GM12878 (cell line): ENCODE measurements around the gene SLC10A4. TPM values are rescaled to one million over a fixed set of nuclear protein-coding genes. Genes with fewer than 3 reads are reported as not detected.

Experiments used
- ATAC-seq: fragments of 200-7000 bp; cut with Tn5 transposase; 3 replicates; pipeline ENCODE4 v1.9.1; 2020; ENCODE audit warnings: mild to moderate bottlenecking, moderate library complexity
- BruUV-seq: library from RNA; stranded (reverse); fragments of 400-500 nt; replicated peaks from 2 replicates; lab custom pipeline; 2021; lab: Mats Ljungman, UMichigan
- CTCF ChIA-PET: fragments of 300-600 bp; sonication (Branson Sonifier 250); formaldehyde crosslinking; extraction: SDS; loops from one replicate; lab custom pipeline; 2021; ENCODE audit warnings: inconsistent platforms; lab: Yijun Ruan, JAX
- POLR2A ChIA-PET: fragments of 350-600 bp; formaldehyde crosslinking; extraction: SDS; loops from one replicate; lab custom pipeline; 2021; ENCODE audit warnings: inconsistent platforms; lab: Charles Lee
- RAD21 ChIA-PET: fragments of 300-600 bp; sonication (Branson Sonifier 250); formaldehyde crosslinking; loops from one replicate; lab custom pipeline; 2023; ENCODE audit warnings: antibody characterized with exemption; ENCODE audit not compliant: unreplicated experiment; lab: Charles Lee
- SMC1A ChIA-PET: fragments of 300-600 bp; sonication (Branson Sonifier 250); formaldehyde crosslinking; loops from one replicate; lab custom pipeline; 2023; ENCODE audit not compliant: unreplicated experiment, uncharacterized antibody; lab: Charles Lee
- DNase-seq: peaks from one replicate; pipeline ENCODE4 v3.0.0-alpha.2; 2011; ENCODE audit warnings: low read depth, low spot score
- FAIRE-seq: peaks from 3 replicates; lab custom pipeline; 2011; peaks lifted over from hg19 to GRCh38; lab: Jason Lieb, UNC
- H2AFZ ChIP-seq: 2 replicates; pipeline ENCODE4 v1.6.0; 2011; ENCODE audit warnings: low read depth, low read length, control low read depth; ENCODE audit not compliant: control insufficient read depth
- H3K27ac ChIP-seq: 2 replicates; pipeline ENCODE4 v1.5.1; 2011; ENCODE audit warnings: control low read depth; ENCODE audit not compliant: control insufficient read depth, insufficient read depth
- H3K27me3 ChIP-seq, 2 experiments: replicated peaks in 1 of 2; 2 replicates each; pipeline versions ENCODE4 v1.6.0 to v1.6.1; 2011; ENCODE audit warnings: low read length in 1 of 2; ENCODE audit not compliant: control insufficient read depth in 2 of 2, insufficient read depth in 2 of 2
- H3K36me3 ChIP-seq, 2 experiments: 2 replicates each; pipeline ENCODE4 v1.5.1; 2011; ENCODE audit warnings: low read length in 1 of 2; ENCODE audit not compliant: control insufficient read depth in 2 of 2, insufficient read depth in 2 of 2
- H3K4me1 ChIP-seq: 2 replicates; pipeline ENCODE4 v1.6.1; 2011; ENCODE audit warnings: mild to moderate bottlenecking, low read length, moderate library complexity, mixed read lengths; ENCODE audit not compliant: control insufficient read depth, insufficient read depth
- H3K4me2 ChIP-seq: 2 replicates; pipeline ENCODE4 v1.6.0; 2011; ENCODE audit warnings: control low read depth; ENCODE audit not compliant: control insufficient read depth, insufficient read depth
- H3K4me3 ChIP-seq: fragments of 200-600 bp; sonication (generic); 2 replicates; pipeline ENCODE4 v1.5.1; 2016
- H3K79me2 ChIP-seq: 2 replicates; pipeline ENCODE4 v1.6.0; 2011; ENCODE audit warnings: low read length; ENCODE audit not compliant: control insufficient read depth, insufficient read depth
- H3K9ac ChIP-seq: 2 replicates; pipeline ENCODE4 v1.8.0; 2011; ENCODE audit warnings: low read length, control low read depth, mixed read lengths; ENCODE audit not compliant: control insufficient read depth, insufficient read depth
- H3K9me3 ChIP-seq: replicated peaks from 3 replicates; pipeline ENCODE4 v1.5.1; 2011; ENCODE audit warnings: mild to moderate bottlenecking, low read length; ENCODE audit not compliant: control insufficient read depth, insufficient read depth
- H4K20me1 ChIP-seq: 2 replicates; pipeline ENCODE4 v1.6.0; 2011; ENCODE audit not compliant: control insufficient read depth, insufficient read depth
- RAD21 ChIP-seq: IDR thresholded peaks from 2 replicates; pipeline ENCODE4 v1.6.1; 2011; ENCODE audit warnings: mild to moderate bottlenecking, low read depth, low read length, moderate library complexity; ENCODE audit not compliant: insufficient read depth
- SMC3 ChIP-seq: IDR thresholded peaks from 2 replicates; pipeline ENCODE4 v1.6.1; 2011; ENCODE audit warnings: low read length, improper control_type of control experiment, borderline replicate concordance
- WRNIP1 ChIP-seq: IDR thresholded peaks from 2 replicates; pipeline ENCODE4 v1.6.1; 2011; ENCODE audit warnings: low read depth, low read length, improper control_type of control experiment, borderline replicate concordance
- WGBS: methylation state at CpG from one replicate; pipeline ENCODE4 v1.1.6; 2016; ENCODE audit warnings: low lambda C conversion rate; ENCODE audit not compliant: insufficient replicate concordance, insufficient coverage; ENCODE audit errors: missing lambda C conversion rate; 5-methylcytosine and 5-hydroxymethylcytosine counted together
- in situ Hi-C: fragments of 300-500 bp; cut with MboI; formaldehyde crosslinking; loops from 9 replicates; pipeline ENCODE4 v1.14.3; 2018; ENCODE audit warnings: mixed read lengths
- intact Hi-C: fragments of 100-400 bp; cut with micrococcal nuclease; formaldehyde crosslinking; loops from one replicate; pipeline ENCODE4 v1.14.2; 2022; ENCODE audit not compliant: unreplicated experiment
- polyA plus RNA-seq, 11 experiments: library from polyadenylated mRNA; depleted of rRNA in 4 of 11; unstranded in 6 of 11; stranded (reverse) in 5 of 11; fragments of >200 nt; fragmentation: Nextera tagmentation in 4 of 11; fragmentation: Illumina TruSeq in 1 of 11; extraction: Ambion mirVana in 4 of 11; extraction: Trizol in 1 of 11; gene quantifications; 1 replicate in 1 of 11; 2 replicates in 10 of 11; pipeline versions ENCODE4 v1.2.1 to v1.2.3, GENCODE V29; 2011 to 2016; ENCODE audit warnings: inconsistent platforms in 2 of 11, missing spikeins in 2 of 11, low read depth in 1 of 11
- total RNA-seq, 4 experiments: library from RNA; depleted of rRNA in 3 of 4; stranded (reverse); fragments of >200 nt in 3 of 4; fragmentation: Illumina TruSeq in 1 of 4; extraction: Trizol in 1 of 4; gene quantifications; 2 replicates each; pipeline versions ENCODE4 v1.2.1 to v1.2.3, GENCODE V29; 2013 to 2021
- TF ChIP-seq, protein P1 (sequence below), 3 experiments: IDR thresholded peaks in 2 of 3; conservative IDR thresholded peaks in 1 of 3; 2 replicates each; pipeline ENCODE4 v1.5.1; 2011; ENCODE audit warnings: low read depth in 3 of 3, low read length in 3 of 3, mild to moderate bottlenecking in 3 of 3, control low read depth in 2 of 3, moderate library complexity in 2 of 3, inconsistent platforms in 1 of 3, mixed read lengths in 1 of 3; ENCODE audit not compliant: control insufficient read depth in 2 of 3, insufficient read depth in 1 of 3; ENCODE audit errors: extremely low read depth in 1 of 3

The SLC10A4 gene
- total and polyA plus RNA-seq, 10 of the 15 experiments (the other 5 are each of a cell fraction or from before 2014, with no cell fraction given), result 0.12 TPM; not detected in 9

DNA sequence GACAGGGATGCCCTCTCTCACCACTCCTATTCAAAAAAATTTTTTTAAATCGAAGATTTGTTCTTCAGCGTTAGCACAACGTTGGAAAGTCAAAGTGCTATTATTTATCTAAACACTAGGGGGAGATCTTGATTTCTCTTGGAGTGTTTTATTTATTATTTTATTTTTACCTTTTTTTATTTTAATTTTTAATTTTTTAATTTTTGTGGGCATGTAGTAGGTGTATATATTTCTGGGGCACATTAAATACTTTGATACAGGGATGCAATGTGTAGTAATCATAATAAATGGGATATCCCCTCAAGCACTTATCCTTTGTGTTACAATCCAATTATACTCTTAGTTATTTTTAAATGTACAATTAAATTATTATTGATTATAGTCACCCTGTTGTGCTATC is 37.4 kb upstream of the SLC10A4 start:
- SMC1A ChIA-PET, result interaction anchor here (0.6 to 1.3 kb wide), 5 partner anchors 11 to 519 kb away, joined by 3 to 4 read pairs (median 3); no protein-coding TSS in a partner anchor
- no peaks in the 10 kb centered on the region for H3K27me3 ChIP-seq
- H4K20me1 ChIP-seq, result no peaks in the 10 kb centered on the region
- ATAC-seq, result peak; percentile 49; the same call in 1 of the 3 replicates
- H3K4me2 ChIP-seq, result no peak overlapping the region
- POLR2A ChIA-PET, result no interaction called here
- H3K79me2 ChIP-seq, result no peaks in the 10 kb centered on the region
- no peaks in the 10 kb centered on the region for H3K4me1 ChIP-seq
- H3K27ac ChIP-seq, result no peak overlapping the region
- CTCF ChIA-PET, result interaction anchor here (0.7 to 2.7 kb wide), 13 partner anchors 11 to 519 kb away, joined by 3 to 18 read pairs (median 4); no protein-coding TSS in a partner anchor
- WGBS, result 11% methylated on average over 3 of the region's 3 CpGs
- H3K4me3 ChIP-seq, result no peak overlapping the region
- DNase-seq, result no peak
- peak; percentile 29; the same call in 1 of the 2 replicates for TF ChIP-seq SMC3
- no peak for TF ChIP-seq WRNIP1
- TF ChIP-seq, protein P1, sequence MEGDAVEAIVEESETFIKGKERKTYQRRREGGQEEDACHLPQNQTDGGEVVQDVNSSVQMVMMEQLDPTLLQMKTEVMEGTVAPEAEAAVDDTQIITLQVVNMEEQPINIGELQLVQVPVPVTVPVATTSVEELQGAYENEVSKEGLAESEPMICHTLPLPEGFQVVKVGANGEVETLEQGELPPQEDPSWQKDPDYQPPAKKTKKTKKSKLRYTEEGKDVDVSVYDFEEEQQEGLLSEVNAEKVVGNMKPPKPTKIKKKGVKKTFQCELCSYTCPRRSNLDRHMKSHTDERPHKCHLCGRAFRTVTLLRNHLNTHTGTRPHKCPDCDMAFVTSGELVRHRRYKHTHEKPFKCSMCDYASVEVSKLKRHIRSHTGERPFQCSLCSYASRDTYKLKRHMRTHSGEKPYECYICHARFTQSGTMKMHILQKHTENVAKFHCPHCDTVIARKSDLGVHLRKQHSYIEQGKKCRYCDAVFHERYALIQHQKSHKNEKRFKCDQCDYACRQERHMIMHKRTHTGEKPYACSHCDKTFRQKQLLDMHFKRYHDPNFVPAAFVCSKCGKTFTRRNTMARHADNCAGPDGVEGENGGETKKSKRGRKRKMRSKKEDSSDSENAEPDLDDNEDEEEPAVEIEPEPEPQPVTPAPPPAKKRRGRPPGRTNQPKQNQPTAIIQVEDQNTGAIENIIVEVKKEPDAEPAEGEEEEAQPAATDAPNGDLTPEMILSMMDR (IDR thresholded peaks at IDR 0.05 in 2 of 3, conservative IDR thresholded peaks at IDR 0.05 in 1 of 3; ENCODE audit: control insufficient read depth in 2 of 3, extremely low read depth in 1 of 3, insufficient read depth in 1 of 3, low read depth in 3 of 3, low read length in 3 of 3), result peak in 1 of 3 experiments; percentile 31; a peak in 2 of 6 replicates
- peak; percentile 53 for TF ChIP-seq RAD21
- no peak overlapping the region for H3K9ac ChIP-seq
- BruUV-seq, result no TSS peak
- no peaks in the 10 kb centered on the region for H3K36me3 ChIP-seq
- H2AFZ ChIP-seq, result no peak overlapping the region
- in situ Hi-C loops (no loop called here), intact Hi-C loops (loop anchor here (2.0 to 5.0 kb wide), 3 partner anchors 52 to 517 kb away; no protein-coding TSS in a partner anchor)
- H3K9me3 ChIP-seq, result peaks cover 1% of the 10 kb centered on the region; the same call in 1 of the 3 replicates
- no peak for FAIRE-seq
- RAD21 ChIA-PET, result interaction anchor here (1.0 to 1.3 kb wide), 2 partner anchors 515 to 517 kb away, joined by 3 to 4 read pairs; no protein-coding TSS in a partner anchor
